Smooth muscle cell of the brain vasculature (primary cell): ENCODE results near the gene RNF112.
A peak's percentile ranks its signal among the peaks of the same experiment; 100 is the strongest.

Source experiments
- DNase-seq: peaks from one replicate; pipeline ENCODE4 v3.0.0-alpha.2; 2012; ENCODE audit warnings: low read depth, low spot score

RNF112 gene

GRCh38 chr17:19374136-19374535, 36.9 kb upstream of the RNF112 start:
- DNase-seq = no peak

- DNase-seq = no peak
These were observed 35.3 kb upstream of the RNF112 start for GRCh38 chr17:19375732-19376131.

- DNase-seq = no peak
These were observed 34.2 kb upstream of the RNF112 start for GRCh38 chr17:19376811-19377210.

- DNase-seq = peak; percentile 96
These were observed 33.2 kb upstream of the RNF112 start for GRCh38 chr17:19377602-19378415.

- DNase-seq = no peak
These were observed 32.3 kb upstream of the RNF112 start, which contains the start of gene MAPK7 for GRCh38 chr17:19378416-19379360. TSS of gene MAPK7 (plus strand) at chr17:19378498. CDS start at chr17:19378901, 403 bp downstream.

GRCh38 chr17:19379361-19380065, 31.5 kb upstream of the RNF112 start:
- DNase-seq = no peak

- no peak for DNase-seq
These were observed 30.3 kb upstream of the RNF112 start for GRCh38 chr17:19380481-19381301.

- no peak for DNase-seq
These were observed 29.7 kb upstream of the RNF112 start for GRCh38 chr17:19381361-19381740.

- no peak for DNase-seq
These were observed 29.1 kb upstream of the RNF112 start for GRCh38 chr17:19381741-19382444.

- no peak for DNase-seq
These were observed 28.2 kb upstream of the RNF112 start for GRCh38 chr17:19382531-19383444.

- DNase-seq = no peak
These were observed 27.2 kb upstream of the RNF112 start for GRCh38 chr17:19383681-19384470.

GRCh38 chr17:19384723-19385391, 26.2 kb upstream of the RNF112 start:
- DNase-seq = peak; percentile 86

GRCh38 chr17:19385521-19385983, 25.5 kb upstream of the RNF112 start:
- no peak for DNase-seq

- DNase-seq = no peak
These were observed 24.7 kb upstream of the RNF112 start for GRCh38 chr17:19386051-19386929.

- peak; percentile 82 for DNase-seq
These were observed 23.8 kb upstream of the RNF112 start, which contains the start of gene MFAP4 for GRCh38 chr17:19386974-19387920. TSS of gene MFAP4 (minus strand) at chr17:19387190. CDS start at chr17:19387155, 35 bp downstream.
